HEK293T (cell line): Measurements from ENCODE around the gene SYTL1.

Experiments used
- BHLHE40 ChIP-seq: fragments of 450-650 bp; IDR thresholded peaks from 2 replicates; pipeline ENCODE4 v1.6.1; 2016; ENCODE audit warnings: mild to moderate bottlenecking, moderate library complexity, borderline replicate concordance
- SP1 ChIP-seq: fragments of 450-650 bp; IDR thresholded peaks from 2 replicates; pipeline ENCODE4 v1.6.1; 2017

DNA sequence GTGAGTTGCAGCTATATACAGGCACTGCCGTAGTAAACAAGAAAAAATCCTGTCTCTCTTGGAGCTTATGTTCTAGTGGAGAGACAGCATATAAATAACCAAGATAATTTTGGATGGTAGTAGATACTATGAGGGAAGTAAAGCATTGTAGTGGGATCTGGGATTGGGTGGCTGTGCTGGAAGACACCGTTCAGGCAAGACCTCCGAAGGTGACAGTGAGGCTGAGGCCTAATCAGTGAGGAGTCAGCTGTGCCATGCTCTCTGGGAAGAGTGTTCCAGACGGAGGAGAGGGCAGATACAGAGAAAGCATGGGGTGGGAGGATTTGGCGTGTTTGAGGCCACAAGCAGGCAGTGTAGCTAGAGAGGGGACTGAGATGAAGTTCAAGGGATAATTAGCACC is 13.9 kb upstream of the SYTL1 start:
- TF ChIP-seq BHLHE40 (no peak), SP1 (no peak)
